ENCODE measurements around the gene FXYD3.

The FXYD3 gene

GRCh38 chr19:35107545-35107944, 8.1 kb upstream of the FXYD3 start:
- DNase-seq, result no peak

GRCh38 chr19:35108730-35109129, 6.9 kb upstream of the FXYD3 start:
- DNase-seq, result no peak

GRCh38 chr19:35109395-35110112, 6.1 kb upstream of the FXYD3 start:
- no peak for DNase-seq

- DNase-seq, result no peak
Observed at GRCh38 chr19:35110974-35111373, 4.6 kb upstream of the FXYD3 start.

- DNase-seq, result no peak
Observed at GRCh38 chr19:35112995-35113688, 2.5 kb upstream of the FXYD3 start.

- peak in 1 of 2 experiments; percentile 65 for DNase-seq
Observed at GRCh38 chr19:35114353-35115176, 1.1 kb upstream of the FXYD3 start.

GRCh38 chr19:35116072-35116801, 614 bp downstream of the FXYD3 start:
- no peak for DNase-seq

GRCh38 chr19:35117116-35117515, 1.5 kb downstream of the FXYD3 start:
- no peak for DNase-seq

GRCh38 chr19:35117799-35118198, 2.2 kb downstream of the FXYD3 start:
- no peak for DNase-seq

GRCh38 chr19:35118268-35119020, 2.8 kb downstream of the FXYD3 start:
- no peak for DNase-seq

- no peak for DNase-seq
Observed at GRCh38 chr19:35119091-35119490, 3.5 kb downstream of the FXYD3 start.

GRCh38 chr19:35119578-35120155, 4.0 kb downstream of the FXYD3 start:
- DNase-seq, result no peak

- no peak for DNase-seq
Observed at GRCh38 chr19:35120492-35120891, 4.9 kb downstream of the FXYD3 start.

GRCh38 chr19:35120898-35121297, 5.3 kb downstream of the FXYD3 start:
- DNase-seq, result no peak

- DNase-seq, result no peak
Observed at GRCh38 chr19:35122687-35123551, 7.3 kb downstream of the FXYD3 start.

GRCh38 chr19:35123573-35123972, 8.0 kb downstream of the FXYD3 start:
- no peak for DNase-seq

GRCh38 chr19:35124098-35125060, 8.8 kb downstream of the FXYD3 start:
- DNase-seq, result peak; percentile 81 to 88

GRCh38 chr19:35125270-35125717, 9.7 kb downstream of the FXYD3 start:
- DNase-seq, result no peak

All from NCI-H1930 (cell line).